Heart left ventricle (tissue), 16 donors: ENCODE data around the gene BFSP1. TPM values are rescaled to one million over a fixed set of nuclear protein-coding genes. Genes with fewer than 3 reads are reported as not detected.

ENCODE experiments used
- ATAC-seq, 4 donors: fragments of 200-7000 bp; cut with Tn5 transposase; one replicate each; pipeline ENCODE4 v1.9.1; 2020 to 2022; ENCODE audit warnings: moderate library complexity in 4 of 4, mild to moderate bottlenecking in 3 of 4, moderate number of reproducible peaks in 1 of 4
- DNase-seq, 5 donors: peaks; one replicate each; pipeline ENCODE4 v3.0.0-alpha.2; 2020
- H3K27ac ChIP-seq, 12 donors: fragments of 200-600 bp; sonication (generic) in 4 of 12; one replicate each; pipeline versions ENCODE4 v1.5.0 to v1.8.0; 2016 to 2022; ENCODE audit warnings: mild to moderate bottlenecking in 2 of 12
- H3K27me3 ChIP-seq, 9 donors: fragments of 200-600 bp; sonication (generic) in 2 of 9; one replicate each; pipeline versions ENCODE4 v1.5.1 to v1.8.0; 2016 to 2022; ENCODE audit warnings: mild to moderate bottlenecking in 3 of 9
- H3K36me3 ChIP-seq, 9 donors: fragments of 200-600 bp; sonication (generic) in 2 of 9; one replicate each; pipeline versions ENCODE4 v1.5.0 to v1.8.0; 2018 to 2022; ENCODE audit warnings: mild to moderate bottlenecking in 2 of 9
- H3K4me1 ChIP-seq, 12 donors: fragments of 200-600 bp; sonication (generic) in 4 of 12; one replicate each; pipeline versions ENCODE4 v1.5.0 to v1.8.0; 2016 to 2022; ENCODE audit warnings: mild to moderate bottlenecking in 3 of 12
- H3K4me3 ChIP-seq, 12 donors: fragments of 200-600 bp; sonication (generic) in 4 of 12; one replicate each; pipeline versions ENCODE4 v1.5.0 to v1.8.0; 2017 to 2022; ENCODE audit warnings: mild to moderate bottlenecking in 9 of 12, moderate library complexity in 4 of 12
- H3K9me3 ChIP-seq, 12 donors: fragments of 200-600 bp; sonication (generic) in 4 of 12; one replicate each; pipeline versions ENCODE4 v1.5.0 to v1.8.0; 2016 to 2022; ENCODE audit warnings: mild to moderate bottlenecking in 1 of 12
- CTCF ChIP-seq, 12 donors: fragments of 200-600 bp; sonication (generic) in 4 of 12; IDR thresholded peaks; one replicate each; pipeline versions ENCODE4 v1.5.0 to v1.8.0; 2018 to 2022; ENCODE audit warnings: antibody characterized with exemption in 12 of 12, mild to moderate bottlenecking in 5 of 12
- POLR2A ChIP-seq, 2 donors: fragments of 450-650 bp; IDR thresholded peaks; one replicate each; pipeline ENCODE4 v1.6.1; 2017; ENCODE audit warnings: antibody characterized with exemption in 2 of 2, mild to moderate bottlenecking in 2 of 2, moderate library complexity in 2 of 2
- WGBS, 4 donors: extraction: QIAGEN DNeasy Blood & Tissue Kit in 2 of 4; methylation state at CpG; one replicate each; pipeline versions ENCODE4 v1.1.5 to v1.1.7; 2013 to 2018; 5-methylcytosine and 5-hydroxymethylcytosine counted together
- intact Hi-C, 10 donors: fragments of 100-400 bp; cut with DNase I; formaldehyde crosslinking; loops; one replicate each; pipeline versions ENCODE4 v1.11.1 to v1.14.2; 2022
- polyA plus RNA-seq, 2 donors: library from polyadenylated mRNA; stranded (reverse); fragments of 200-250 nt; gene quantifications; one replicate each; pipeline ENCODE4 v1.2.3, GENCODE V29; 2013
- total RNA-seq, 9 donors: library from RNA; depleted of rRNA in 2 of 9; stranded (reverse); fragments of >200 nt in 2 of 9; fragmentation: NEBNext Ultra II Directional in 3 of 9; extraction: Animal tissue kit (Norgen Biotek cat#: 25700) in 3 of 9; gene quantifications; one replicate each; pipeline versions ENCODE4 v1.1.0 to v1.2.4, GENCODE V29; 2016 to 2023
- donor health status: ischemic (EF 13 %, LVEDD 7.1; RV severe dilation, severe dysfunction).
- donor health status: healthy with polysubstance abuse.
- donor health status: DM: no; HTN: yes; CAD: no.
- donor health status: DM: no; HTN: no; CAD: no.
- donor health status: ischemic (EF 25% LVEDD 6.9; RV normal size, moderate dysfunction).
- donor health status: ischemic (EF 25% LVEDD 5.7; RV mildly dilated, moderate dysfunction).
- donor health status: healthy.
- donor health status: DM: yes; HTN: yes; CAD: no.
- donor health status: ischemic (EF 35%, LVEDD 5.7; RV mildly dilated, moderate dysfunction).
- donor health status: nonischemic (EF 11% LVEDD 7.7; RV severe dilation, severe dysfunction).
- donor health status: DM: yes; HTN: yes; CAD: no.
- donor health status: PGD.
- donor health status: ischemic (EF 29% LVEDD 5.4; RV normal size, mild dysfunction).
- donor health status: nonischemic (EF 23%, LVEDD 6.1; RV moderate dilation, normal function).

Gene BFSP1
- total and polyA plus RNA-seq, 11 donors: 0.11 to 1.4 (median 0.63) TPM

GRCh38 chr20:17530153-17530552, 1.0 kb downstream of the BFSP1 start:
- H3K27ac ChIP-seq: no peak overlapping the region
- TF ChIP-seq CTCF (IDR thresholded peaks at IDR 0.05) (no peak), POLR2A (IDR thresholded peaks at IDR 0.05) (no peak)
- peaks cover 0 to 8% (median 0%) of the 10 kb centered on the region in 9 donors for H3K27me3 ChIP-seq
- ATAC-seq (no peak), DNase-seq (no peak)
- WGBS, 4 donors: 88 to 93% (median 90%) methylated on average over 7 of the region's 7 CpGs
- intact Hi-C loops: loop anchor here in 6 of 10 donors (10.0 kb wide), 3 partner anchors 365 to 465 kb away; no protein-coding TSS in a partner anchor
- H3K9me3 ChIP-seq: no peaks in the 10 kb centered on the region
- no peaks in the 10 kb centered on the region for H3K36me3 ChIP-seq
- H3K4me3 ChIP-seq: no peak overlapping the region
- peaks cover 0 to 17% (median 3%) of the 10 kb centered on the region in 12 donors for H3K4me1 ChIP-seq

GRCh38 chr20:17529586-17529985, 1.6 kb downstream of the BFSP1 start:
- peaks cover 0 to 17% (median 3%) of the 10 kb centered on the region in 12 donors for H3K4me1 ChIP-seq
- DNase-seq (no peak), ATAC-seq (no peak)
- intact Hi-C loops: no loop called here
- H3K9me3 ChIP-seq: no peaks in the 10 kb centered on the region
- H3K4me3 ChIP-seq: no peak overlapping the region
- H3K27ac ChIP-seq: no peak overlapping the region
- H3K27me3 ChIP-seq: peaks cover 0 to 8% (median 0%) of the 10 kb centered on the region in 9 donors
- no peaks in the 10 kb centered on the region for H3K36me3 ChIP-seq
- TF ChIP-seq CTCF (IDR thresholded peaks at IDR 0.05) (no peak), POLR2A (IDR thresholded peaks at IDR 0.05) (no peak)

- intact Hi-C loops: no loop called here
- peak in 3 of 4 donors; percentile 31 to 43 (median 36) for ATAC-seq
- Histone ChIP-seq H3K27ac (no peak overlapping the region), H3K4me1 (peaks cover 0 to 11% (median 2%) of the 10 kb centered on the region in 12 donors), H3K9me3 (no peaks in the 10 kb centered on the region), H3K4me3 (no peak overlapping the region), H3K36me3 (no peaks in the 10 kb centered on the region), H3K27me3 (peaks cover 0 to under 1% (median 0%) of the 10 kb centered on the region in 9 donors)
- DNase-seq: no peak
- no peak for TF ChIP-seq POLR2A (IDR thresholded peaks at IDR 0.05)
Measured at GRCh38 chr20:17525650-17526049, 5.5 kb downstream of the BFSP1 start.

DNA sequence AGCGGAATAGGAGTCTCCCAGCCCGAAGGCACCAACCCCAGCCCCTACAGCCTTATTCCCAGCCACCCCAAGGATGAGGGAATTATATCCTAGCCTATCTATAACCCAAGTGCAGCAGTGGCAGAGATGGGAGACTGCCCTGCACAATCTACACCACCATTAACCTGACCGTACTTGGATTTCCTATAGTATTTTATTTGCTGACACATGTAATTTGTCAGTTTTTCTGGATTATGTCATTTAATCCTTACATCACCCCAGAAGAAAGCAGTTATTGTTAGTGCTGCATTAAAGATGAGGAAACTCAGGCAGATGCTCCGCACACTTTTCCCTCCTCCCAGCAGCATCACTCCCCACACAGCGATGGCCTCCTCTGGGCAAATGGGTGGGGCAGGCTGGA, 6.0 kb downstream of the BFSP1 start:
- peaks cover 0 to 14% (median 0%) of the 10 kb centered on the region in 12 donors for H3K4me1 ChIP-seq
- ATAC-seq (no peak), DNase-seq (no peak)
- no peak overlapping the region for H3K27ac ChIP-seq
- H3K27me3 ChIP-seq: no peaks in the 10 kb centered on the region
- WGBS, 4 donors: 89 to 91% (median 90%) methylated on average over 5 of the region's 5 CpGs
- intact Hi-C loops: no loop called here
- no peaks in the 10 kb centered on the region for H3K36me3 ChIP-seq
- TF ChIP-seq CTCF (IDR thresholded peaks at IDR 0.05): no peak
- no peaks in the 10 kb centered on the region for H3K9me3 ChIP-seq
- H3K4me3 ChIP-seq: no peak overlapping the region

- DNase-seq (no peak), ATAC-seq (no peak)
- Histone ChIP-seq H3K36me3 (no peaks in the 10 kb centered on the region), H3K27ac (no peak overlapping the region), H3K4me1 (peaks cover 0 to 14% (median 0%) of the 10 kb centered on the region in 12 donors), H3K27me3 (no peaks in the 10 kb centered on the region), H3K4me3 (no peak overlapping the region), H3K9me3 (no peaks in the 10 kb centered on the region)
- intact Hi-C loops: no loop called here
- 87 to 89% (median 88%) methylated on average over 8 of the region's 8 CpGs for WGBS, 4 donors
- TF ChIP-seq POLR2A (IDR thresholded peaks at IDR 0.05): no peak
- no peak for TF ChIP-seq CTCF (IDR thresholded peaks at IDR 0.05)
Measured at GRCh38 chr20:17524560-17524959, 6.6 kb downstream of the BFSP1 start.
